Endothelial cell of umbilical vein (primary cell): ENCODE measurements around the gene RBM22. TPM values are rescaled to one million over a fixed set of nuclear protein-coding genes. Genes with fewer than 3 reads are reported as not detected.

Experiments used
- BruUV-seq: library from RNA; stranded (reverse); fragments of 400-500 nt; replicated peaks from 2 replicates; lab custom pipeline; 2021; lab: Mats Ljungman, UMichigan
- CTCF ChIA-PET: fragments of 300-600, 350-600 bp; sonication (Branson Sonifier 250); formaldehyde crosslinking; loops from one replicate; lab custom pipeline; 2021; ENCODE audit warnings: antibody characterized with exemption, inconsistent platforms; lab: Charles Lee
- POLR2A ChIA-PET: fragments of 300-600, 350-600 bp; sonication (Branson Sonifier 250); formaldehyde crosslinking; loops from one replicate; lab custom pipeline; 2021; ENCODE audit warnings: antibody characterized with exemption, inconsistent platforms; lab: Charles Lee
- DNase-seq: peaks from one replicate; pipeline ENCODE4 v3.0.0-alpha.2; 2011; ENCODE audit warnings: low read depth, low spot score
- FAIRE-seq: peaks from 2 replicates; lab custom pipeline; 2011; peaks lifted over from hg19 to GRCh38; lab: Jason Lieb, UNC
- H2AFZ ChIP-seq: 2 replicates; pipeline ENCODE4 v1.6.0; 2012; ENCODE audit warnings: low read depth, low read length, control low read depth, inconsistent platforms
- H3K27ac ChIP-seq: 2 replicates; pipeline ENCODE4 v1.5.1; 2011; ENCODE audit warnings: low read depth, mild to moderate bottlenecking, control low read depth, low read length, moderate library complexity; ENCODE audit not compliant: insufficient read depth
- H3K27me3 ChIP-seq, 2 experiments: 2 replicates each; pipeline versions ENCODE4 v1.6.0 to v1.6.1; 2011; ENCODE audit warnings: low read length in 2 of 2, mixed read lengths in 1 of 2; ENCODE audit not compliant: control insufficient read depth in 2 of 2, insufficient read depth in 2 of 2
- H3K36me3 ChIP-seq, 2 experiments: 2 replicates in 1 of 2; 3 replicates in 1 of 2; pipeline ENCODE4 v1.5.1; 2011; ENCODE audit warnings: low read length in 2 of 2, mild to moderate bottlenecking in 1 of 2, moderate library complexity in 1 of 2; ENCODE audit not compliant: control insufficient read depth in 2 of 2, insufficient read depth in 2 of 2; ENCODE audit errors: extremely low read depth in 1 of 2
- H3K4me1 ChIP-seq: 3 replicates; pipeline ENCODE4 v1.5.1; 2011; ENCODE audit warnings: mild to moderate bottlenecking, low read length; ENCODE audit not compliant: control insufficient read depth, insufficient read depth; ENCODE audit errors: extremely low read depth
- H3K4me2 ChIP-seq: 2 replicates; pipeline ENCODE4 v1.6.1; 2011; ENCODE audit warnings: low read length, control low read depth, mixed read lengths; ENCODE audit not compliant: insufficient read depth
- H3K4me3 ChIP-seq, 3 experiments: fragments of 200-600 bp in 1 of 3; sonication (generic), shearing (Covaris generic) in 1 of 3; replicated peaks in 1 of 3; 2 replicates each; pipeline ENCODE4 v1.5.1; 2011 to 2016; ENCODE audit warnings: control low read depth in 3 of 3, low read length in 3 of 3, mild to moderate bottlenecking in 2 of 3, inconsistent platforms in 1 of 3, low read depth in 1 of 3, moderate library complexity in 1 of 3; ENCODE audit not compliant: insufficient read depth in 1 of 3
- H3K79me2 ChIP-seq: 2 replicates; pipeline ENCODE4 v1.6.0; 2012; ENCODE audit warnings: low read length, inconsistent platforms; ENCODE audit not compliant: control insufficient read depth, insufficient read depth
- H3K9ac ChIP-seq: replicated peaks from 2 replicates; pipeline ENCODE3; 2011; ENCODE audit warnings: low read length, control low read depth; ENCODE audit not compliant: insufficient read depth; ENCODE audit errors: extremely low read depth
- H3K9me1 ChIP-seq: replicated peaks from 3 replicates; pipeline ENCODE4 v1.6.0; 2011; ENCODE audit warnings: mild to moderate bottlenecking, low read length; ENCODE audit not compliant: control insufficient read depth, insufficient read depth; ENCODE audit errors: extremely low read depth
- H3K9me3 ChIP-seq: replicated peaks from 2 replicates; pipeline ENCODE4 v1.5.1; 2012; ENCODE audit warnings: low read length, inconsistent platforms; ENCODE audit not compliant: control insufficient read depth, insufficient read depth
- H4K20me1 ChIP-seq: replicated peaks from 2 replicates; pipeline ENCODE3; 2011; ENCODE audit warnings: mild to moderate bottlenecking, low read length; ENCODE audit not compliant: control insufficient read depth, insufficient read depth; ENCODE audit errors: extremely low read depth
- CTCF ChIP-seq, 2 donors: IDR thresholded peaks; 1 replicate in 1 of 2; 2 replicates in 1 of 2; pipeline ENCODE4 v1.5.1; 2011; ENCODE audit warnings: low read length in 2 of 2, mild to moderate bottlenecking in 2 of 2, moderate library complexity in 2 of 2, control low read depth in 1 of 2, inconsistent platforms in 1 of 2, low read depth in 1 of 2; ENCODE audit not compliant: insufficient read depth in 1 of 2; ENCODE audit errors: extremely low read depth in 1 of 2
- EZH2 ChIP-seq: IDR thresholded peaks from 2 replicates; pipeline ENCODE4 v1.6.1; 2012; ENCODE audit warnings: borderline replicate concordance, low read depth, mild to moderate bottlenecking, moderate library complexity, low read length, inconsistent platforms; ENCODE audit not compliant: severe bottlenecking
- FOS ChIP-seq: IDR thresholded peaks from 2 replicates; pipeline ENCODE4 v1.6.1; 2011; ENCODE audit warnings: mild to moderate bottlenecking, low read length, moderate library complexity, borderline replicate concordance; ENCODE audit not compliant: insufficient read depth
- GATA2 ChIP-seq: IDR thresholded peaks from 2 replicates; pipeline ENCODE4 v1.7.0; 2011; ENCODE audit warnings: low read depth, mild to moderate bottlenecking, moderate library complexity, mixed read lengths, low read length; ENCODE audit not compliant: insufficient read length, insufficient read depth
- JUN ChIP-seq: IDR thresholded peaks from 2 replicates; pipeline ENCODE4 v1.6.1; 2011; ENCODE audit warnings: borderline replicate concordance, low read depth; ENCODE audit not compliant: insufficient read length, insufficient read depth
- MAX ChIP-seq: IDR thresholded peaks from 2 replicates; pipeline ENCODE4 v1.6.1; 2011; ENCODE audit not compliant: insufficient read depth, insufficient read length
- MYC ChIP-seq: IDR thresholded peaks from one replicate; pipeline ENCODE4 v1.6.1; 2011; ENCODE audit warnings: mild to moderate bottlenecking, low read depth, low read length
- POLR2A ChIP-seq: IDR thresholded peaks from 2 replicates; pipeline ENCODE4 v1.6.1; 2012; ENCODE audit warnings: low read depth, mild to moderate bottlenecking, control low read depth, low read length
- POLR2AphosphoS5 ChIP-seq: IDR thresholded peaks from 2 replicates; pipeline ENCODE4 v1.6.1; 2012; ENCODE audit warnings: low read depth, mild to moderate bottlenecking, control low read depth, low read length, moderate library complexity; ENCODE audit not compliant: insufficient read depth
- dilution Hi-C: fragments of 300-500 bp; cut with MboI; formaldehyde crosslinking; loops from one replicate; pipeline ENCODE4 v1.15.0; 2019; ENCODE audit warnings: low sequenced_read_pairs; ENCODE audit not compliant: extremely low pct_ligation_motif_present
- intact Hi-C: fragments of 100-400 bp; cut with micrococcal nuclease; formaldehyde crosslinking; loops from one replicate; pipeline ENCODE4 v1.10.0; 2022
- polyA plus RNA-seq, 4 experiments: library from polyadenylated mRNA; depleted of rRNA in 3 of 4; stranded (reverse) in 3 of 4; unstranded in 1 of 4; fragments of >200 nt; gene quantifications; 2 replicates each; pipeline versions ENCODE4 v1.2.1 to v1.2.3, GENCODE V29; 2011 to 2012; ENCODE audit warnings: missing spikeins in 1 of 4
- total RNA-seq: library from RNA; stranded (reverse); gene quantifications from 2 replicates; pipeline ENCODE4 v1.2.3, GENCODE V29; 2021

The RBM22 gene
- total and polyA plus RNA-seq, 2 donors (not counting 3 experiments of a cell fraction or from before 2014, with no cell fraction given): 41.8 to 51.2 TPM

- no peaks in the 10 kb centered on the region for H3K27me3 ChIP-seq
- ChIA-PET CTCF (interaction anchor here (0.6 to 1.0 kb wide), 2 partner anchors 9 to 57 kb away, joined by 3 read pairs; no protein-coding TSS in a partner anchor), POLR2A (no interaction called here)
- dilution Hi-C loops: no loop called here
- intact Hi-C loops: no loop called here
- H3K9ac ChIP-seq: no peak overlapping the region
- no peak overlapping the region for H3K4me3 ChIP-seq
- no peak overlapping the region for H3K4me2 ChIP-seq
- no peak overlapping the region for H3K27ac ChIP-seq
- H3K4me1 ChIP-seq: peaks cover 28% of the 10 kb centered on the region
- no peaks in the 10 kb centered on the region for H4K20me1 ChIP-seq
- H3K79me2 ChIP-seq: peaks cover 69% of the 10 kb centered on the region
- no peak for TF ChIP-seq GATA2
- no peak for TF ChIP-seq MAX
- TF ChIP-seq JUN: no peak
- TF ChIP-seq POLR2AphosphoS5: no peak
- no peak for TF ChIP-seq EZH2
- TF ChIP-seq FOS: no peak
- TF ChIP-seq CTCF (IDR thresholded peaks at IDR 0.05; ENCODE audit: extremely low read depth in 1 of 2, insufficient read depth in 1 of 2, low read depth in 1 of 2, low read length in 2 of 2): no peak
- TF ChIP-seq MYC: no peak
- TF ChIP-seq POLR2A: no peak
- no peak for DNase-seq
- no peaks in the 10 kb centered on the region for H3K9me1 ChIP-seq
- peaks cover 14 to 55% of the 10 kb centered on the region in 2 experiments for H3K36me3 ChIP-seq
- FAIRE-seq: no peak
- H2AFZ ChIP-seq: no peak overlapping the region
- no peaks in the 10 kb centered on the region for H3K9me3 ChIP-seq
- BruUV-seq: no TSS peak
These were observed 53.3 kb downstream of the RBM22 start for GRCh38 chr5:150647275-150648251.
